Measurements from ENCODE around the gene PROSER1.
A peak's percentile ranks its signal among the peaks of the same experiment; 100 is the strongest.
"Not testable (repeated sequence)": the region's sequence is repeated elsewhere in the genome, so short reads cannot be mapped to it uniquely, and the experiment has no call there.

PROSER1 gene

DNA sequence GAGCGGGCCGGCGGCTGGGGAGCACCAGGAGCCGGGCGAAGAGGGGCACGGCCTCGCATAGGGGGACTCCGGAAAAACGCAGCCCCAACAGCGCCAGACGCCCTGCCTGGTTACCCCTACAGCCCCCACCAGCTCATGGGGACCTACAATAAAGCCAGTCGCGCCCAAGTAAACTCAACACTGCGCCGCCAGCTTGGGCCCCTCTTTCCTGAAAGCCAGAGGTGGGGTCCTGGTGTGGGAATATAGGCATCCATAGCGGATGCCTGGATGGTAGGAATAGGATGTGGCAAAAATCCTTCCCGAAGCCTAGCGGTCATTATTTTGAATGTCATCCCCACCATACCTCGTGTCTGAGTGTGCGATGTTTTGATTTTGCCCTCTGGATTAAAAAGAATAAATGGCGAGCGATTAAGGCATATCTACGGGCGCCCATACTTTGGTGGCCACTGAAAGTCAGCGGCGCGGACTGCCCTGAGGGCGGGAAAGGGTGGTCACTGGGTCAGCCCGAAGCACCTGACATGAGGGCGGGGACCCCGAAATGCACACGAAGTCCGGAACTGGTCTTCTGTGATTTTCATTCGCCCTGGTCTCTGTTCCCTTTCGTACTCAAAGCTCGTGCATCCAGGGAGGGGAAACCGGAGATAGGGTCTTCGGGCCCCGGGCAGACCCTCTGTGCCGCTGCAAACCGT lies at the start of gene PROSER1, which contains the start of gene NHLRC3:
TSS of gene PROSER1 (minus strand) at position 210 of the 689 bp plus-strand sequence. CDS start 847 bp downstream, outside the sequence.
TSS of gene NHLRC3 (plus strand) at position 577 of the 689 bp plus-strand sequence. CDS start 184 bp downstream, outside the sequence.
- DNase-seq: peak; percentile 91

DNA sequence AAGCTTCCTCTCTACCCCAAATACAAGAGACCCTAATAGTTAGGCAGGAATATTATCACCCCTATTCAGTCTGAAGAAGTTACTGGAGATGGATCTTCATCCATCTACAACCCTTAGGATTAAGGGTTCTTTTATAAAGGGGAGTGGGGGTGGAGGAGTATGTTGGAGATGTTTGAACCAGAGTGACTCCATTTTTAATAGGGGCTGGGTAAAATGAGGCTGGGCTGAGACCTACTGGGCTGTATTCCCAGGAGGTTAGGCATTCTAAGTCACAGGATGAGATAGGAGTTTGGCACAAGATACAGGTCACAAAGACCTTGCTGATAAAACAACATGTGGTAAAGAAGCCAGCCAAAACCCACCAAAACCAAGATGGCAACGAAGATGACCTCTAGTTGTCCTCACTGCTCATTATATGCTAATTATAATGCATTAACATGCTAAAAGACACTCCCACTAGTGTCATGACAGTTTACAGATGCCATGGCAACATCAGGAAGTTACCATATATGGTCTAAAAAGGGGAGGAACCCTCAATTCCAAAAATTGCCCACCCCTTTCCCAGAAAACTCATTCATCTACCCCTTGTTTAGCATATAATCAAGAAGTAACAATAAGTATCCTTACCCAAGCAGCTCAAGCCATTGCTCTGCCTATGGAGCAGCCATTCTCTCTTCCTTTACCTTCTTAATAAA lies 48.5 kb upstream of the PROSER1 start:
- not testable (repeated sequence) for DNase-seq

DNA sequence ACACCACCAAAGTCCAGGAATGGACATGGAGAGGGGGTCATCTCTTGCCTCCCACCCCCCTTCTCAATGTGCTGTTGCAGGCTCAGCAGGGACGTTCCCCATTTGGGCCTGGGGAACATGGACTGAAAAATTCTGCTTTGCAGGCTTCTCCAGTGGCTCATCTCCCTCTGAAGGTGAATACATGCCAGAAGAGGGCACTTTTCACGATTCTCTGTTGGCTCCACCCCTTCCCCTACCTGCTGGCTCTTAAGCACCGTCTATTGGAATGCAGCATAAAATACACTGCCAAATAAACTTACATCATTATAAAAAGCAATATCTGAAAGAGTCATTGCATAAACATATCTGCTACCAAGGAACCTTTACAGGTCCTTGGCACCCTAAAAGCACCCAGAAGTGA lies 36.1 kb upstream of the PROSER1 start:
- no peak for DNase-seq

DNA sequence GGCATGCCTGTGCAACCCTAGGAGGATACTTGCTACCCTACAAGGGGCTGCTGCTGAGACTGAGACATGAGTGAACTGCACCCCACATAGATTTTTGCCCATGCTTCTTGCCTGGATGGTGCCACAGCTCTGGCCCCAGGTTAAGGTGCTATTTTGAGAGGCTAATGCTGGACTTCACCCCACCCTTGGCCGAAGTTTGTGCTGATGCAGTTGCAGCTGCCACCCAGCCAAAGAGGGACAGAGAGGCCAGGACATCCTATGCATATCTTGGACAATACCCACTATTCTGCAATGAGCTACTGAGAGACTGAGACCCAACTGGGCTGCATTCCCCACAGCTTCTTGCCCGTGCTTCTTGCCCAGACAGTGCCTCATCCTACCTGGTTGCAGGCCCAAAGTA lies 35.0 kb upstream of the PROSER1 start:
- DNase-seq: no peak

DNA sequence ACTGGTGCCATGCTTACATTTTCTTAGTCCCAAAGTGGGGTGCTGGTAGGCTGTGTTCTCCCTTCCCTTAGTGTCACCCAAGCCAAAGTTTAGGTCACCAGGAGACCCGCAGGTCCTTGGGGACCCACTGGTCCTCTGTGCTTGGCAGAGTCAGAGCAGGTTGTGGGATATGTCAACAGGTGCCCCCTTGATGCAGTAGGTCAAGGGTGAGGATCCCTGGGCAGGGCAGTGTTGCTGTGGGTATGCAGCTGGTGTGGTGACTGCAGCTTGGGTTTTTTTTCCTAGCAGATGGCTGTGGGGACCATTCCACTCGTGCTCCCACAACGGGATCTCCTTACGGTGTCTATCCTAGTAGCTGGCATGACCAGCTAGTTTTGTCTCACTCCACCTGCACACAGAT lies 24.1 kb upstream of the PROSER1 start:
- DNase-seq: no peak

DNA sequence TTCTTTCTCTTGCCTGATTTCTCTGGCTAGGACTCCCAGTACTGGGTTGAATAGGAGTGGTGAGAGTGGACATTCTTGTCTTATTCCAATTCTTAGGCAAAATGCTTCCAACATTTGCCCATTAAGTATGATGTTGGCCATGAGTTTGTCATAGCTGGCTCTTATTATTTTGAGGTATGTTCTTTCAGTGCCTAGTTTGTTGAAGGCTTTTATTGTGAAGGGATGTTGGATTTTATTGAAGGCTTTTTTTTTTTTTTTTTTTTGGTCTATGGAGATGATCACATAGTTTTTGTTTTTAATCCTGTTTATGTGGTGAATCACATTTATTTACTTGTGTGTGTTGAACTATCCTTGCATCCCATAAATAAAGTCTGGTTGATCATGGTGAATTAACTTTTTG lies 20.2 kb upstream of the PROSER1 start:
- DNase-seq: no peak

DNA sequence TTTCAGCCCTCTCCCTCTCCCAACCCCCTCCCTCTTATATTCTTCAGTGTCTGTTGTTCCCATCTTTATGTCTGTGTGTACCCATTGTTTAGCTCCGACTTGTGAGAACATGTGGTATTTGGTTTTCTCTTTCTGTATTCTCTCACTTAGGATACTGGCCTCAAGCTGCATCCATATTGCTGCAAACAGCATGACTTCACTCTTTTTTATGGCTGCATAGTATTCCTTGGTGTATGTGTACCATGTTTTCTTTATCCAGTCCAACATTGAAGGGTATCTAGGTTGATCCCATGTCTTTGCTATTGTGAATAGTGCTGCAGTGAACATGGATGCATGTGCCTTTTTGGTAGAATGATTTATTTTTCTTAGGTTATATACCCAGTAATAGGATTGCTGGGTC lies 18.1 kb upstream of the PROSER1 start:
- DNase-seq: no peak

DNA sequence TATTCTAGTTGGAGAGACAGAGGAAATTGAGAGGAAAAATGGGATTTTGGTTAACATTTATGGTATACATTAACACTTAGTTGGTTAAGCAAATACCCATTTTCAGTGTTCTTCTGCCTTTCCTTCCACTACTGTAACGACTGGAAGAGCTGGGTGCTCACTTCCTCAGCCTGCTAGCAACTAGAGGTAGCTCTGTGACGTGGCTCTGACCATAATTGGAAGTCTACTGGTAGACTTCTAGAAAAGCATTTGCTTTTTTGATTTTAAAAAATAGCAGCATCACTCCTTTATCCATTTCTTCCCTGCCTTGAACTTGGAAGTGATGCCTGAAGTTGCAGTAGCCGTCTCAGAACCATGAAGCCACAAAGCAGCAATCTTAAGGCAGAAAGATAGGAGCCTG lies 16.2 kb upstream of the PROSER1 start:
- DNase-seq: no peak

DNA sequence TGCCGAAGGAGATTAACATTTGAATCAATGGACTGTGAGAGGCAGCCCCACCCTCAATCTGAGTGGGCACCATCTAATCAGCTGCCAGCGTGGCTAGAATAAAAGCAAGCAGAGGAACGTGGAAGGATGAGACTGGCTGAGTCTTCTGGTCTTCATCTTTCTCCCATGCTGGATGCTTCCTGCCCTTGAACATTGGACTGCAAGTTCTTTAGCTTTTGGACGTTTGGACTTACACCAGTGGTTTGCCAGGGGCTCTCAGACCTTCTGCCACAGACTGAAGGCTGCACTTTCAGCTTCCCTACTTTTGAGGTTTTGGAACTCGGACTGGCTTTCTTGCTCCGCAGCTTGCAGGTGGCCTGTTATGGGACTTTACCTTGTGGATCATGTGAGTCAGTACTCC lies 15.1 kb upstream of the PROSER1 start:
- no peak for DNase-seq

DNA sequence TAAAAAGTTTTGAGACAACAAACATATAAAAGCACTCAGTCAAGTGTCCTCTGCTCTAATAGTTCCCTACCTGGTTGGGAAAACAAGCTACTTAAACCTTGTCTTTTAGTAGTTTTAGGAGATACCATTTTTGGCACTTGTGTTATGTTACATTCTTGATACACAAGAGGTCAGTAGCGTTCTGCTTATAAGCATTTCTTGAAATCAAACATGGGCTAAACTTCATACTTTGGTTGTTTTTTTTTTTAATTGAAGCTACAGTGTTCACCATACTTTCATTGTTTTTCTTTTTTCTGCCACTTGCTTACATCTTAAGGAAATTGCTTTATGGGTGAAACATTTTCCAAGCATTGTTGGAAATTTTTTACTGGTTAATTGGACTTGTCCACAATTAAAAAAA lies 13.3 kb upstream of the PROSER1 start:
- peak; percentile 28 for DNase-seq

DNA sequence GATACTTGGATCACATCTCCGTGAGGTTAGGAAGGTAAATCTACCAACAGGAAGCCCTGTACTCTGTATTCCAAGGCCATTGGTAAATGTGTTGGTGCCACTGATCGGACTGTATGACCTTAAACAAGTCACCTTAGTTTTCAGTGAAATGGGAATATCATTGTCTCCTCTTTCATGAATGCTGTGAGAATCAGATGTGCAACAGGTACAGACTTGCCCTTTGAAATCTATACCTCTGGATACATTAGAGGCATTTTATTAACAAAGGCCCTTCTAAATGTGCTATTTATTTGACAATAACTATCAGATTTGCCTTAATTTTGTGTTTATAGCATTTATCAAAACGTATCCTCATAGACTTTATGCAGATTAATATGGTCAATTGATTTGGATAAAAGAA lies 11.4 kb upstream of the PROSER1 start:
- DNase-seq: no peak

DNA sequence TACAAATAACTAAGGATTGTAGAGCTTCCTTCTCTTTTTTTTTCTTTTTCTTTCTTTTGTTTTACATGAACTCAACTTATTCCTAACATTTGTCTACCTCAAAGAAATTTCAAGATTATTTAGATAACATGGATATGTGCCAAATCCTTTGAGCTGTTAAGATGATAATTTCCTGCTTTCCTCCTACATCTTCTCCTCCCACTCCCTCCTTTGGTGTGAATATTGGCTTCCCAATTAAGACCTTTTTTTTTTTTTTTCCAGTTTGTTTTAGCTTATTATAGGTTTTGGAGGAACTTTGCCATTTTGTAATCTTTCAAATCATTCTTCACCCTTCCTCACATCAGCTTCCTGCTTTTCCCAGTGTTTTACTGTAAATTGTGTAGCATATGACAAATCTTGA lies 10.9 kb upstream of the PROSER1 start:
- DNase-seq: no peak

DNA sequence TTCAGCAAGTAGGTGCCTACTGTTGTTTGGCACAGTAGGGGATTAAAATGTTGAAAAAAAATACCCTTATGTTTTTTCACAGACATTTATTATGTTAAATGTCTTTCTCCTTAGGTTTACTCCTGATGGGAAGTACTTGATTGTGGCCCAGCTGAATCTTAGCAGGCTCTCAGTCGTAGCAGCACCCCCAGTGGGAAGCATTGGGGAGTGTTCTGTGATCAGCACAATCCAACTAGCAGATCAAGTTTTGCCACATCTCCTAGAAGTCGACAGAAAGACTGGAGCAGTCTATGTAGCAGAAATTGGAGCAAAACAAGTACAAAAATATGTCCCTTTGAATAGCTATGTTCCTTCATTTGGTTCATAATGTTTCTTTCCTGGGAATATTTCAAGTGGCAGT lies 9.7 kb upstream of the PROSER1 start:
- DNase-seq: no peak

DNA sequence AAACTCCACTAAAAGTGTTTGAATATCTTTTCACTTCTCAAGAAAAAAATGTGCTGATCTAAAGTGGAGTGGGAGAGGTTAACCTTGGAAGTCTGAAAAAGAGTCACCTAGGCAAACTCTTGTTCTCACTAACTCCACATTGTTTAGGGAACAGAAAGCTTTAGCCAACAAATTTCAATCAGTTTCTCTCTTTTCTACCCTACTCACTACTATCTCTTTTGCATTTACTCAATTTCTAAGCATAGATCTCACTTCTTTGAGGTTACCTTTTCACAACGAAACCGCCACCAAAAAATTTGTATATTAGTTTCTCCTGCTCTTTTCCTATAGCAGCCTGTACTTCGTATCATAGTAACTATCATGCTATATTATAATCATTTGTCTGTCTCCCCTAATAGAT lies 6.6 kb upstream of the PROSER1 start:
- no peak for DNase-seq

DNA sequence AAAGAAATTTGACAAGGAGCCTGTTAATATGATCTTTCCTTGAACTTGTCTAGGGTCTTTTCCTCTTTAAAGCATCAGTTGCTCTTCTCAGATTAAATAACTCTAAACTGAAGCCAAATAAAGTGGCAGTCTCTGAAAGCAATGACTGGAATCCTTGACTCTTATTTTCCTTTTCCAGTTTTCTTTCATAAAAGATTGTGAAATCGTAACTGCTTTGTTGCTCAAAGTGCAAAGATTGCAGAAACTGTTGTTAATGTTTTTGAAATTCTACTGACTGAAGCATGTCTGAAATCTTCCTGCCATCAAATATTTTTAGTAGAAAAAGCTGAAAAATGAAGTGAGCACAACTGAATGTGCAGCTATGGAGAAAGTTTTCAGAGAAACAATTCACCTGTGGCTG lies 2.3 kb upstream of the PROSER1 start:
- no peak for DNase-seq

DNA sequence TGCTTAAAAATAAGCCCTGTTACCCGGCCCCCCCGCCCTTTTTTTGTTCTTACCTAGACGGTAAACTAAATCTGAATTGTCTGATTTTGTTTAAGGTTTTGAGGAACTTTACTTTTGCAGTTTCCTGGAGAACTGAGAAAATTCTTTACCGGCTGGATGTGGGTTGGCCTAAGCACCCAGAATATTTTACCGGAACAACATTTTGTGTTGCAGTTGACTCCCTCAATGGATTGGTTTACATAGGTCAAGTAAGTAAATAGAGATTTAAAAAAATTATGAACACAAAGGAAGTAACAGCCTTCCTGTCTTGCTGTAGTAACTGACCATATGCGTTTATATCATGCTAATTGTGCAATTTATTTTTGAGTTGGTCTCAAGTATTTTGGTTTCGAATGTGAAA lies 1.2 kb upstream of the PROSER1 start:
- no peak for DNase-seq

DNA sequence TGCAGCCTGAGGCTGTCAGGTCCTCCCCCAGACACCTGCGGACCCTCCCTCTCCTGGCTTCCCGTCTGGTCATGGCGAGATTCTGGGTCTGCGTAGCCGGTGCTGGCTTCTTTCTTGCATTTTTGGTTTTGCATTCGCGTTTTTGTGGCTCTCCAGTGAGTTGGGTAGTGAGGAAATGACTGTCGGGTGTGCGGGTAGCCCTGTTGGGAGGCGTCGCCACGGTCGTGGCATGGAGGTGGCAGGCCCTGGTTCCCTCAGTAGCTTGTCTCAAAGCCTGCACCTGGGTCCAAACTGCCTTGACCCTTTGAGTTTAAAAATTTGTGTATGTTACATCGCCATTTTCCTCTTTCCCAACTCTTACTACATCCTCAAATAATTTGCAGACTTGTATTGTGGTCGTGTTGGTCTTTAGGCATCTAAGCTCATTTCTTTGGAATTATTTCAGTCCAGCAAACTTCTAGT lies 711 bp upstream of the PROSER1 start:
- peak; percentile 36 for DNase-seq

DNA sequence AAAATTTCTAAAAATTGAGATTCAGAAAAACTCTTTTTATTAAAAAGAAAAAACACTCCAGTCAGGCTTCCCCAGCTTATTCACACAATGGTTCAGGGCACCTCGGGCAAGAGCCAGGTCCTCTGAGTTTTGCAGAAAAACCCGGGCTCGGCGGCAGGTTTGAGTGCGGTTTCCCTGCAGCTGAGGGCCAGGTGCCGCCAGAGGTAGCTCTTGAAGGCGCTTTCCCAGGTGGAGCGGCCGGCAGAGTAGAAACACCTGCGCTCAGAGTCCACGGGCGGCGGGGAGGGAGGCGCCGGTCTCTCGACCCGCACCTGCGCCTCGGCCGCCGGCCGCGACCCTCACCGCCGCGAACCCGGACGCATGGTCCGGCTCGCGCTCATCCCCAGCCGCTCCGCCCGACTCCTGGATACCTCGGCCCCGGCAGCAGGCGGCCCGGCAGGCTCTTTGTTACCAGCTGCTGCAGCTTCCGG lies 444 bp downstream of the PROSER1 start:
- no peak for DNase-seq

DNA sequence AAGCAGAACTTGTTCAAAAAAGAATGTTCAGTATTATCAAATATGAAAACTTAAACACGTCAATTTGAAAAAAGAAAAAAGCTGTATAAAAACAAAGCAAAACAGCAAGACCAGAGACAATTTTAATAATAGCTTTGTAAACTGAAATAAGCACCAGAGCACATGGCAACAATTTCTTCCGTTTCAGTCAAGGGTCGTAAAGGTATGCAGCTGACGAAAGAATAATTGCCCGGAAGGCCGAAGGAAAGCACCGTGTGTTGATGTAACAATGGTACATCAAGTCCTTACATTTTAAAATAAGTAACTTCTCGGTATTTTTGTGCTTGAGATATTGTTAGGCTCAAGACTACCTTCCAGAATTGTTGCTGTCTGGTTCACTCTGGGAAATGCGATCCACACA lies 1.7 kb downstream of the PROSER1 start:
- peak; percentile 17 for DNase-seq

DNA sequence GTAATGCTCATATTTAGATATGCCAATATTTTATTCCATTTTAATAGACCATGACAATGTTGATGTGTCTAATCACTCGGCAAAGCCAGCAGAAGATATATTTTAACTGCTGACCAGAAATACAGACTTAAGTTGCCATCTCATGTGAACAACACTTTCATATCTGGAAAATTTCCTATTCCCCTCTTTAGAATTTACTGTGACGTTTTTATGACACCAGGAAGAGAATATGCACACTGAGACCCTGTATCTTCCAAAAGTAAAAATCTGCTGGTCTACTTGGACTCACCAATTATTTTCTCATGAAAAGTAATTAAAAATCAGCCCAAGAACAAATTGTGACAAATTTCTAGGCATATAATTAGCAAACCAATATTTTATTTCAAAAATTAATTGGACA lies 2.1 kb downstream of the PROSER1 start:
- DNase-seq: no peak

DNA sequence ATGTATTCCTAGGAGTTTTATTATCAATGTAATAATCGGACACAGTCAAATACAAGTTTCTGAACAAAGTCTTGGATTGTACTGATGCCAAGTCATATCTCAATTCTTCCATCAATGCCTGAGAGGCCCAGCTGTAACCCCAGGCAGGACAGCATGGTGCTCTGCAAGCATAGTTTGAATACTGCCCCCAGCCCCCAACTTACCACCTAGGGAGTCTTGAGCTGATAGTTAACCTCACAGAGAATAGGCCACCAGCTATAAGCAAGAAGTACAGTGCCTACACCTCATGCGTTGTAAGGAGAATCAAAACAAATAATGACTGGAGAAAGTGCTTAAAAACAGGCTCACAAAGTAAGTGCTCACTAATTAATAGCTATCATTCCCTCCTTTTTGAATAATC lies 2.7 kb downstream of the PROSER1 start:
- DNase-seq: no peak

DNA sequence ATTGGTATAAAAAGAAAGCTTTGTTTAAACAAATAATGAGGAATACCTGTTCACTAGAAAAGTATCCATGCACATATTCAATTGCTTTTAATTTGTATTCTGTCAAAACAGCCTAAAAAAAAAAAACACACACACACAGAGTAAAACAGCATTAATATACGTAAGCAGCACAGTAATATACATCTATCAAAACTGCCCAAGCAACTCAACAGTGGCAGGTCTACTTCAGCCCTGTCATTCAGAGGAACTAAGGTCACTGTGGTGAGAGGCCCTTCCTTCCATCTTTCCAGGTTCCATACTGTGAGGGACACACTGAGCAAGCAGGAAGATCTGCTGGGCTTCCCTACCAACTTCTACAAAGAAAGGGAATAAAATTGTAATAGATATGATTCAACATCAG lies 3.8 kb downstream of the PROSER1 start:
- no peak for DNase-seq

DNA sequence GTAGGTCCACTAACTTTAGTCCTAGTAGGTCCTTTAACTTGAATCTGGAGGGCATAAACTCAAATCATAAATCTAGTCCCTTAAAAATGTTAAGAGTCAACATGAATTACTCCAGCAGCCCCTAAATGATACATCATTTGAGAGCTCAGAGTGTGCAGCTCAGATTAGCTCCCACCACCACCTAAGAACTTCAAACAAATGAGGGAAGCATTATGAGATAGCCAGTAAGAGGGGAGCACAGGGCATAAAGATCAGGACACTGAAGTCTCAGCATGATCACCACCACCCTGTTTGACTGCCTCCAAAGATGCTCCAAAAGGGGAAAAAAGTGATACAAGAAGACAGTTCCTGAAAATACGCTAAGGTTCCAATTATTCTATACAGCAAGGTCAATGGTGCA lies 5.7 kb downstream of the PROSER1 start:
- no peak for DNase-seq

DNA sequence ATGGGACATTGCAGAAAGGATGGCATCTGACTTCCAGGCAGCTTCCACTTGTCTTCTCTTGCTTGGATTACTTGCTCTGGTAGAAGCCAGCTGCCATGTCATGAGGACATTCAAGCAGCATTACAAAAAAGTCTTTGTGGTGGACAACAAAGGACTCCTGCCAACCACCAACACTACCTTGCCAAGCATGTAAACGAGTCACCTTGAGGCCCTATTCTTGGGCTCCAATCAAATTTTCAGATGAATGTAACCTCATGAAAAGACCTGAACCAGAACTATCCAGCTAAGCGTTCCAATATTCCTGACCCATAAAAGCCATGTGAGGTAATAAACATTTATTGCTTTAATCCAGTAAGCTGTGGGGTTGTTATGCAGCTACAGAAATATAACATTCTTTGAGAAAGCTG lies 12.5 kb downstream of the PROSER1 start:
- no peak for DNase-seq

DNA sequence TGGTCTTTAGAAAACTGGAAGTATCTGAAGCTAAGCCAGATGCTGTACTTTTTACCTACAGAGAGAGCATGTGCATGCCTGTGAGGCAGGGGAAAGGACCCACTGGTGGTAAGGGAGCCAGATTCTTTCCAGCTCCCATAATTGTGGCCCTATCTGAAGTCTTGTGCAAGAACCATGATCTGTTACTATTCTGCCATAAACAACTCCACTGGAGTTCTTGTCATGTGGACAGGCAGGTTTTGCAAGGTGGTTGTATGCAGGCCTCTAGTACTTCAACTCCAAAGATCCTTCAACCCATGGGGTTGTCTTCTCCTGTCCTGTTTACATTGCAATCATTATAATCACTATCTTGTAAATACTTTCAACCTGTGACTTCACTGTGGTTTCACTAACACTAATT lies 14.1 kb downstream of the PROSER1 start:
- no peak for DNase-seq
